Osteocyte (in vitro differentiated cells): ENCODE results near the gene OPA3. TPM values are rescaled to one million over a fixed set of nuclear protein-coding genes. Genes with fewer than 3 reads are reported as not detected.
A peak's percentile ranks its signal among the peaks of the same experiment; 100 is the strongest.

Experiments used
- DNase-seq: peaks from one replicate; pipeline ENCODE4 v3.0.0; 2021; ENCODE audit warnings: mixed read lengths; ENCODE audit not compliant: unreplicated experiment; ENCODE audit errors: extremely low spot score
- H3K27ac Mint-ChIP-seq: one replicate; pipeline ENCODE4 v1.8.0; 2021; ENCODE audit warnings: mild to moderate bottlenecking, mixed read lengths; ENCODE audit not compliant: unreplicated experiment
- H3K27me3 Mint-ChIP-seq: one replicate; pipeline ENCODE4 v1.8.0; 2021; ENCODE audit warnings: mixed read lengths; ENCODE audit not compliant: unreplicated experiment
- H3K36me3 Mint-ChIP-seq: one replicate; pipeline ENCODE4 v1.8.0; 2021; ENCODE audit warnings: mixed read lengths; ENCODE audit not compliant: unreplicated experiment
- H3K4me1 Mint-ChIP-seq: one replicate; pipeline ENCODE4 v1.8.0; 2021; ENCODE audit warnings: mixed read lengths; ENCODE audit not compliant: unreplicated experiment
- H3K4me3 Mint-ChIP-seq: one replicate; pipeline ENCODE4 v1.8.0; 2021; ENCODE audit warnings: mild to moderate bottlenecking, moderate library complexity, mixed read lengths; ENCODE audit not compliant: unreplicated experiment
- H3K9me3 Mint-ChIP-seq: one replicate; pipeline ENCODE4 v1.8.0; 2021; ENCODE audit warnings: mixed read lengths; ENCODE audit not compliant: unreplicated experiment
- total RNA-seq: library from RNA; stranded (reverse); gene quantifications from 2 replicates; pipeline ENCODE4 v1.2.1, GENCODE V29; 2021
- TF ChIP-seq, protein P1 (sequence below): fragments of 200-600 bp; sonication (generic); IDR thresholded peaks from 2 replicates; pipeline ENCODE4 v1.5.0; 2021; ENCODE audit warnings: antibody characterized with exemption, mild to moderate bottlenecking, moderate library complexity

Gene OPA3
- total RNA-seq, 1 donor from 2014 or later, result 16.8 TPM

DNA sequence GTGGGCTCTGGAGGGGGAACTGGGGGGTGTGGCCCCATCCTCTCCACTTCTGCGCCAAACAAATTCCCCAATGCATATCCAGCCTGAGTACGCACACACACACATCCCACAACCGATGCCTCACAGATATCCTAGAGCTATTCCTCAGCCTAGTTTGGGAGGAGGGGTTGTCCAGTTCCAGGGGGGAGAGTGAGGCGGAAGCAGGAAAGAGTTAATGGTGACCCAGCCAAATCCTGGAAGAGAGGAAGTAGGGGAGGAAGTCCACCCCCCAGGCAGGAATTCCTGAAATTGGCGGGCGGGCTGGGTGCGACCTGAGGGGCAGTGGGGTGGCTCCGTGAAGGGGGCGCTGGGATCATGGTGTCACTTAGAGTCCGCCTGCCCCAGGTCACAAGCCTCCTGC lies 16.5 kb upstream of the OPA3 start:
- Mint-ChIP-seq H3K36me3 (peaks cover 4% of the 10 kb centered on the region), H3K4me1 (peaks cover 30% of the 10 kb centered on the region), H3K27me3 (peaks cover 42% of the 10 kb centered on the region), H3K4me3 (no peak overlapping the region), H3K27ac (no peak overlapping the region), H3K9me3 (no peaks in the 10 kb centered on the region)
- DNase-seq, result no peak
- TF ChIP-seq, protein P1, sequence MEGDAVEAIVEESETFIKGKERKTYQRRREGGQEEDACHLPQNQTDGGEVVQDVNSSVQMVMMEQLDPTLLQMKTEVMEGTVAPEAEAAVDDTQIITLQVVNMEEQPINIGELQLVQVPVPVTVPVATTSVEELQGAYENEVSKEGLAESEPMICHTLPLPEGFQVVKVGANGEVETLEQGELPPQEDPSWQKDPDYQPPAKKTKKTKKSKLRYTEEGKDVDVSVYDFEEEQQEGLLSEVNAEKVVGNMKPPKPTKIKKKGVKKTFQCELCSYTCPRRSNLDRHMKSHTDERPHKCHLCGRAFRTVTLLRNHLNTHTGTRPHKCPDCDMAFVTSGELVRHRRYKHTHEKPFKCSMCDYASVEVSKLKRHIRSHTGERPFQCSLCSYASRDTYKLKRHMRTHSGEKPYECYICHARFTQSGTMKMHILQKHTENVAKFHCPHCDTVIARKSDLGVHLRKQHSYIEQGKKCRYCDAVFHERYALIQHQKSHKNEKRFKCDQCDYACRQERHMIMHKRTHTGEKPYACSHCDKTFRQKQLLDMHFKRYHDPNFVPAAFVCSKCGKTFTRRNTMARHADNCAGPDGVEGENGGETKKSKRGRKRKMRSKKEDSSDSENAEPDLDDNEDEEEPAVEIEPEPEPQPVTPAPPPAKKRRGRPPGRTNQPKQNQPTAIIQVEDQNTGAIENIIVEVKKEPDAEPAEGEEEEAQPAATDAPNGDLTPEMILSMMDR, result no peak

DNA sequence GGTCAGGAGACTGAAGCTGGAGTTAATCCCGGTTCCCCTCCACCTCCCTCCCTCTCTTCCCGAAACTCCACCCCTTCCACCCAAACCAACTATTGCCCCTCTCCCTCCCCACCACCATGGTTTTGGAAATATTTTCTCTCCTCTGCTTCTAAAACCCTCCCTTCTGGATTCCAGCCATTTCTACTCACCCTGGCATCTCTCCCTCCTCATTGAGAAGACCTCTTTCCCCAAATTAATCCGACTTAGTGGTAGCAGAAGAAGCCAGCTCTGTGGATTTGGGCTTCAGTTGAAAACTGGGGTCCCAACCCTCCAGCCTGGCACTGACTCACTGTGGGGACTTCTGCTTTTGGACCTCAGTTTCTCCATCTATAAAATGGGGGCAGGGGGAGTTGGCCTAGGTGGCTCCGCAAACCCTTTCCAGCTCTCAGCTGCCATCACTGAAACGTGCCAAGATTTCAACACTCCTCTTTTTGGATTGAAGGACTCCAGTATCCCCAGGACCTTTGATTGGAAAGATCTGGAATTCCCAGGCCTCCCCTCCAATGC lies 15.8 kb upstream of the OPA3 start:
- TF ChIP-seq, protein P1, result no peak
- DNase-seq, result no peak
- H3K4me1 Mint-ChIP-seq, result peaks cover 30% of the 10 kb centered on the region
- peaks cover 42% of the 10 kb centered on the region for H3K27me3 Mint-ChIP-seq
- H3K36me3 Mint-ChIP-seq, result peaks cover 4% of the 10 kb centered on the region
- H3K27ac Mint-ChIP-seq, result no peak overlapping the region
- H3K9me3 Mint-ChIP-seq, result no peaks in the 10 kb centered on the region
- H3K4me3 Mint-ChIP-seq, result no peak overlapping the region

DNA sequence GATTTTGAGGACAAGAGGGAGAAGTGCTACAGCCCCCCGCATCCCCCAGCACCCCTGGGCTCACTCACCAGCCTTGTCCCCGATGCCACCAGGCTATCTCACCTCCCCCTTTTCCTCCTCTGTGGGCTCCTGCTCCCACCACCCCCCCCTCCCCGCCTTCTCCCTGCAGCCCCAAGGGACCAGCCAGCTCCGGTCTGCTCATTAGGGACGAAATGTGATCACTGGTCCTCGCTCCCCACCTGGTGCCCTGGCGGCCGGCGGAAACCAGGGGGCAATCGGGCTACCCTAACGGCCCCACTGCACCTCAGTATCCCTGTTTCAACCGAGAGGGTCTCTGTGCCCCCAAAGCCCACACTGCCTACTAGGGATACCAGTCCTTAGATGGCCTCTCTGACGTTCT lies 14.7 kb upstream of the OPA3 start:
- H3K4me1 Mint-ChIP-seq, result peaks cover 30% of the 10 kb centered on the region
- H3K36me3 Mint-ChIP-seq, result peaks cover 4% of the 10 kb centered on the region
- DNase-seq, result no peak
- no peaks in the 10 kb centered on the region for H3K9me3 Mint-ChIP-seq
- TF ChIP-seq, protein P1, result no peak
- H3K4me3 Mint-ChIP-seq, result no peak overlapping the region
- peaks cover 42% of the 10 kb centered on the region for H3K27me3 Mint-ChIP-seq
- no peak overlapping the region for H3K27ac Mint-ChIP-seq

DNA sequence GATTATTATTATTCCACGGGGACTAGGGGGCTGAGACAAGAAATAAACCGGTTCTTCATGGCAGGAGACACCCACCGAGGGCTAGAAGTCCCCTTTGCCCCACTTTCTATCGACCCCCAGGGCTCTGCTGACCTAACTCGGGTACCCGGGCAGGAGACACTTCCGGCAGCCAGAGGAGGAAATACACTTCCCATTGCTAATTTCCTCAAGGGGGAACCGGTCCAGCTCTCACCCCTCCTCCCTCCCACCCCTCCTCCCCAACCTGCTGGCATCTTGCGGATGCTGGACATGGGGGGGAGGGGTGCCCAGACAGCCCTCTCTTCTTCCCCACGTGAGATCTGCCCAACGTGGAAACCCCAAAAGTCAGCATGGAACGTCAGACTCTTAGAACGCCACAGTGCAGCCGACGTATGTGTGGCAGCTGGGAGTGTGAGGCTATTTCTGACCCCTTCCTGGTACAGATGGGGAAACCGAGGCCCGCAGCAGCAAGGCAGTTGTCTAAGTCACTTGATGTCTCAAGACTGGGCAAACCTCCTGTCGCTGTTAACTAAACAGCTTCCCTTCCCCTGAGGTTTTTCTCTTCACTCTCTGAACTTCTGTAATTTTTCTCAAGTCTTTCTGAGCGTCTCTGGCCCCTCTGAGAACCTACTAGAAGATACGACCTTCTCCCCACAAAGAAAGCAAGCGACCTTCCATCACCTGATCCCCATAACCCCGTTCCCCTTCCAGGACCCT lies 13.8 kb upstream of the OPA3 start:
- no peak overlapping the region for H3K27ac Mint-ChIP-seq
- H3K27me3 Mint-ChIP-seq, result peaks cover 40% of the 10 kb centered on the region
- H3K4me1 Mint-ChIP-seq, result peaks cover 30% of the 10 kb centered on the region
- peak overlapping the region; percentile 16 for H3K4me3 Mint-ChIP-seq
- no peak for DNase-seq
- no peaks in the 10 kb centered on the region for H3K9me3 Mint-ChIP-seq
- TF ChIP-seq, protein P1, result no peak
- peaks cover 4% of the 10 kb centered on the region for H3K36me3 Mint-ChIP-seq

DNA sequence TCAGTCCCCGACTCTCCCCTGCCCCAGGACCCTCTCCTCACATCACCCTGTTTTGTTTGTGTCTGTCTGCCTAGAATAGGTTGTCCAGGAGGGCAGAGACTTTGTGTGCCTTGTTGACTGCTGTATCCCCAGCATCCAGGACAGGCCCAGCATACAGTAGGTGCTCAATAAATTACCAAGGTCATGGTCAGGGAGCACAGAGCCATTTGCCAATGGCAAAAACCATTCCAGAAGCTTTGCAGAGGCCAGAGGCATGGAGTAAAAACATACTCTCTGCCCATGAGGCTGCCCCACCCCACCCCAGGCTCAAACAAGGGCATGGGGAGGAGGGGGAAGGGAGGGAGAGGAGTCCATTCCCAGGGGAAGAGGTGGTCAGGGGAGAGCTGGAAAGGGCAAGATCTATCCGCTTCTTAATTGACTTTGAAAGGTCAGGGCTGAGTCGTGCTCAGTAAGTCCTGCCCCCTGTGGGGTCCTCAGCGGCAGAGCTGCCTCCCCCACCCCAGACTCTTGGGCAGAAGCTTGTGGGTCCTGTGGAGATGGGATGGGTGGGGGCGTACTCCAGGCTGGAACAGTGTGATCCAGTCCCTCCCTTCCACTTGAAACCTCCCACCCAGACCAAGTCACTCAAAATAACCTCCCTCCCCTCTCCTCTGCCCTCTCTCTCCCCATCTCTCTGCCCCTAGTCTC lies 13.0 kb upstream of the OPA3 start:
- Mint-ChIP-seq H3K9me3 (no peaks in the 10 kb centered on the region), H3K4me1 (peaks cover 29% of the 10 kb centered on the region), H3K27ac (no peak overlapping the region), H3K4me3 (peak overlapping the region; percentile 16), H3K27me3 (peaks cover 37% of the 10 kb centered on the region), H3K36me3 (peaks cover 4% of the 10 kb centered on the region)
- DNase-seq, result no peak
- TF ChIP-seq, protein P1, result no peak
